Vagina (tissue), 2 donors: ENCODE results near the gene ATPAF1. TPM values are rescaled to one million over a fixed set of nuclear protein-coding genes. Genes with fewer than 3 reads are reported as not detected.

Experiments
- DNase-seq, 2 donors: peaks; one replicate each; pipeline ENCODE4 v3.0.0-alpha.2; 2017; ENCODE audit errors: extremely low spot score in 2 of 2
- H3K27ac ChIP-seq: fragments of 200-600 bp; sonication (generic); one replicate; pipeline ENCODE4 v1.5.1; 2019
- H3K27me3 ChIP-seq: fragments of 200-600 bp; sonication (generic); one replicate; pipeline ENCODE4 v1.5.1; 2019
- H3K36me3 ChIP-seq, 2 donors: fragments of 200-600 bp; sonication (generic); one replicate each; pipeline ENCODE4 v1.5.1; 2017 to 2019
- H3K4me1 ChIP-seq: fragments of 200-600 bp; sonication (generic); one replicate; pipeline ENCODE4 v1.5.1; 2019
- H3K4me3 ChIP-seq, 2 donors: fragments of 200-600 bp; sonication (generic); 1 replicate in 1 of 2; 2 replicates in 1 of 2; pipeline ENCODE4 v1.5.1; 2016 to 2019
- H3K9me3 ChIP-seq: fragments of 200-600 bp; sonication (generic); one replicate; pipeline ENCODE4 v1.5.1; 2019
- POLR2A ChIP-seq, 2 donors: fragments of 450-650 bp; IDR thresholded peaks; one replicate each; pipeline ENCODE4 v1.6.1; 2017; ENCODE audit warnings: antibody characterized with exemption in 2 of 2, mild to moderate bottlenecking in 2 of 2, moderate library complexity in 2 of 2
- POLR2AphosphoS5 ChIP-seq, 2 donors: sonication (generic); formaldehyde crosslinking; IDR thresholded peaks; one replicate each; pipeline ENCODE4 v1.9.0; 2017; ENCODE audit warnings: antibody characterized with exemption in 2 of 2, mild to moderate bottlenecking in 2 of 2, low read depth in 1 of 2; ENCODE audit not compliant: insufficient read depth in 1 of 2
- intact Hi-C: fragments of 100-400 bp; cut with DNase I; formaldehyde crosslinking; loops from one replicate; pipeline ENCODE4 v1.15.1; 2023
- total RNA-seq: library from RNA; depleted of rRNA; stranded (reverse); fragments of >200 nt; gene quantifications from one replicate; pipeline ENCODE4 v1.2.3, GENCODE V29; 2016
- TF ChIP-seq, protein P1 (sequence below), 3 experiments: fragments of 450-650 bp in 2 of 3; fragments of 200-600 bp in 1 of 3; sonication (generic) in 1 of 3; IDR thresholded peaks; one replicate each; pipeline ENCODE4 v1.5.1; 2017 to 2019; ENCODE audit warnings: antibody characterized with exemption in 3 of 3, mild to moderate bottlenecking in 2 of 3, moderate library complexity in 2 of 3

The ATPAF1 gene
- total RNA-seq, 1 donor from 2014 or later: 37.1 TPM

DNA sequence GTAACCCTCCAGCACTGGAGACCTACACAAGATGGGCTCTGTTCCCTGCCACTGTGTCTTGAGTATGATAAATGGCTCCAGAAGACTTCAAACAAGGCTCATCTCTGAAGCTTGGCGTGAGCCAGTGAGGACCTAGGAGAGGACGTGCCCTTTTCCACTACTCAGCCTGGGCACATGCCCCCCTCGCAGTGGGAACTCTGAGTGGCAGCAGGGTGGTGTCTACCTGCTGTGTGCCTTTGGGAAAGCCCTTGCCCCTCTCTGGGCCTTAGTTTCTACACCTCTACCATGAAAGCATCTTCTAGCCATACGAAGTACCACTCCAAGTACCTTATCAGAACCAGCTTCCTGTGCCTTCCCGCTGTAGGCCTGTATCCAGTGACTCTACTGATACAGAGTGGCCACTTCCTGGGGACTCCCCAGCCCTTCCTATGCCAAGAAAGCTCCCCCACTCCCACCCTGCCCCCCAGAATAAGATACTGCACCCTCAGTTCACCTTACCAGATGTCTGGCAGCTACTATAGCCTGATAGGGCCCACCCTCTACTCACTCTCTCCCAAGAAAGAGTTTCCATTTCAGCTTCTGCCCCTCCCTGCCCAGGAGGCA is 48.4 kb downstream of the ATPAF1 start:
- H3K4me1 ChIP-seq: peaks cover 44% of the 10 kb centered on the region
- no peak overlapping the region for H3K27ac ChIP-seq
- TF ChIP-seq, protein P1, sequence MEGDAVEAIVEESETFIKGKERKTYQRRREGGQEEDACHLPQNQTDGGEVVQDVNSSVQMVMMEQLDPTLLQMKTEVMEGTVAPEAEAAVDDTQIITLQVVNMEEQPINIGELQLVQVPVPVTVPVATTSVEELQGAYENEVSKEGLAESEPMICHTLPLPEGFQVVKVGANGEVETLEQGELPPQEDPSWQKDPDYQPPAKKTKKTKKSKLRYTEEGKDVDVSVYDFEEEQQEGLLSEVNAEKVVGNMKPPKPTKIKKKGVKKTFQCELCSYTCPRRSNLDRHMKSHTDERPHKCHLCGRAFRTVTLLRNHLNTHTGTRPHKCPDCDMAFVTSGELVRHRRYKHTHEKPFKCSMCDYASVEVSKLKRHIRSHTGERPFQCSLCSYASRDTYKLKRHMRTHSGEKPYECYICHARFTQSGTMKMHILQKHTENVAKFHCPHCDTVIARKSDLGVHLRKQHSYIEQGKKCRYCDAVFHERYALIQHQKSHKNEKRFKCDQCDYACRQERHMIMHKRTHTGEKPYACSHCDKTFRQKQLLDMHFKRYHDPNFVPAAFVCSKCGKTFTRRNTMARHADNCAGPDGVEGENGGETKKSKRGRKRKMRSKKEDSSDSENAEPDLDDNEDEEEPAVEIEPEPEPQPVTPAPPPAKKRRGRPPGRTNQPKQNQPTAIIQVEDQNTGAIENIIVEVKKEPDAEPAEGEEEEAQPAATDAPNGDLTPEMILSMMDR (IDR thresholded peaks at IDR 0.05): no peak
- no peak for TF ChIP-seq POLR2A (IDR thresholded peaks at IDR 0.05)
- DNase-seq: no peak
- no peak overlapping the region for H3K4me3 ChIP-seq
- intact Hi-C loops: loop anchor here (5.0 to 10.0 kb wide), 2 partner anchors 48 to 105 kb away; partner anchors contain the start of gene ATPAF1
- no peaks in the 10 kb centered on the region for H3K36me3 ChIP-seq
- no peaks in the 10 kb centered on the region for H3K27me3 ChIP-seq
- no peaks in the 10 kb centered on the region for H3K9me3 ChIP-seq

DNA sequence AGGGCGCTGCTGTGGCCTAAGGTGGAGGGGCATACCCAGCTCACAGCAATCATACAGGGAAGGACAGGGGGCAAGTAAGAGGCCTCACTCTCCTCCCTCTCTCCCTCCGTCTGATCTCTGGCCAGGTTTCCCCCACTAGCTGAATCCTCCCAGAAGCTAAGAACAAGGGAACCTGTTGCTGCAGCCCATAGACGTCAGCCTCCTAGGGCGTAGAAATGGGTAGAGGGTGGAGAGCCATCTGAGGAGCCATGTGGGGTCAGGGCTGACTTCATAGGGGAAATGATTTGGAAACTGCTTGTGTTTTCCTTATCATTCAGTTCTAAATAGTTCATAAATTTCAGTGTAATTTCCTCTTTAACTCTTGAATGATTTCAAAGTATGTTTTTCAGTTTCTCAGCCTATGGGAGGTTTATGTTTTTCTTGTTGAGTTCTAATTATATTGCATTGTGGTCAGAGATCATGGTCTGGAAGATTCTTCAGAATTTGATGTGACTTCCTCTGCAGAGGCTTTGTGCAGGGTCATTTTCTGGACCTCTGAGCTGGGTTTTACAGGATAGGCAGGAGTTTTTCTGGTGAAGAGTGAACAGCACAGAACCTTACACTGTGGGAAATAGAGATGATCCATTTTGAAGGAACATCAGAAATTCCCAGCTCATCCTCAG is 49.3 kb downstream of the ATPAF1 start:
- TF ChIP-seq POLR2A (IDR thresholded peaks at IDR 0.05) (no peak), POLR2AphosphoS5 (IDR thresholded peaks at IDR 0.05; ENCODE audit: insufficient read depth in 1 of 2, low read depth in 1 of 2) (no peak)
- TF ChIP-seq, protein P1 (IDR thresholded peaks at IDR 0.05): no peak
- no peaks in the 10 kb centered on the region for H3K27me3 ChIP-seq
- H3K36me3 ChIP-seq: no peaks in the 10 kb centered on the region
- no peak overlapping the region for H3K27ac ChIP-seq
- no peaks in the 10 kb centered on the region for H3K9me3 ChIP-seq
- DNase-seq: no peak
- H3K4me3 ChIP-seq: no peak overlapping the region
- intact Hi-C loops: loop anchor here (5.0 to 10.0 kb wide), 2 partner anchors 48 to 106 kb away; partner anchors contain the start of gene ATPAF1
- H3K4me1 ChIP-seq: peaks cover 53% of the 10 kb centered on the region

DNA sequence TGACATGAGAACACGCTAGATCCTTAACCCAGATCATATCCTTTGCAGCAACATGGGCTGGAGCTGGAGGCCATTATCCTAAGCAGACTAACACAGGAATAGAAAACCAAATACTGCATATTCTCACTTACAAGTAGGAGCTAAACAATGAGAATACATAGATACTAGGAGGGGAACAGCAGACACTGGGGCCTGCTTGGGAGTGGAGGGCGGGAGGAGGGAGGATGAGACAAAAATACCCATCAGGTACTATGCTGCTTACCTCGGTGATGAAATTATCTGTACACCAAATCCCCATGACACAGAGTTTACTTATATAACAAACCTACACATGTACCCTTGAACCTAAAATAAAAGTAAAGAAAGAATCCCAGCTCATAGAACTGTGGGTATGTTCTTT is 50.3 kb downstream of the ATPAF1 start:
- H3K4me1 ChIP-seq: peaks cover 58% of the 10 kb centered on the region
- intact Hi-C loops: loop anchor here (5.0 to 10.0 kb wide), 2 partner anchors 49 to 107 kb away; partner anchors contain the start of gene ATPAF1
- peak overlapping the region; percentile 92 for H3K27ac ChIP-seq
- H3K27me3 ChIP-seq: no peaks in the 10 kb centered on the region
- no peaks in the 10 kb centered on the region for H3K9me3 ChIP-seq
- DNase-seq: no peak
- TF ChIP-seq, protein P1 (IDR thresholded peaks at IDR 0.05): no peak
- H3K4me3 ChIP-seq: no peak overlapping the region
- H3K36me3 ChIP-seq: no peaks in the 10 kb centered on the region

DNA sequence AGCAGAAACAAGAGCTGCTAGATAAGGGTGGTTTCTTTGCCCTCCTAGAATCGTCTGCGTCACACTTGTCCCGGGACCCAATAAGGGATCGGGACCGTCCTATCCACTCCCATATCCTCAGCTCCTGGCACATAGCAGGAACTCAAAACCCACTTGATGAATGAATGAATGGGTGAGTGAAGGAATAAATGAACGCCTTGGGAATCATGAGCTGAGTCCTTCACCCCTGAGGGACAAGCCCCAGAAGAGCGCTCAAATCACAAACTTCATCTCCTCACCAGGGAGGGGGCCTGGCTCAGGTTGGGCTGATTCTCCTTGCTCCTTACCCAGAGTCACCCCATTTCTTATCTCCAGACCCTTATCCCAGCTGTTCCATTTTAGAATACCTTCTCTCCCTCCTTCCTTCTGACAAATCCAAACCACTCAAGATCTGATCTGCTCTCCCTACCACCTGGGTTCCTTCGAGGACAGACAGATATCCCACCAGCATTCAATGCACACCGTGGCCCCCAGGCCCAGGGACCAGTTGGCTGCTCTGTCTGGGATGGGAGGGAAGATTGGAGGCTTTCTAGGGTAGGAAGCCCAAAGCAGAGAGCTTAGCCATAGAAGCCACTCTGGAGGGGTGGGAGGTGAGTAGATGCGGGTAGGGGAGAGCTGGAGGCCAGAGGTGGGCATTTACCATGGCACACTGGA is 50.9 kb downstream of the ATPAF1 start:
- Histone ChIP-seq H3K36me3 (no peaks in the 10 kb centered on the region), H3K4me3 (peak overlapping the region; percentile 77 to 79), H3K4me1 (peaks cover 58% of the 10 kb centered on the region), H3K27me3 (no peaks in the 10 kb centered on the region), H3K27ac (peak overlapping the region; percentile 92), H3K9me3 (no peaks in the 10 kb centered on the region)
- intact Hi-C loops: loop anchor here (5.0 to 10.0 kb wide), 2 partner anchors 50 to 108 kb away; partner anchors contain the start of gene ATPAF1
- no peak for DNase-seq
- TF ChIP-seq POLR2A (IDR thresholded peaks at IDR 0.05) (no peak), POLR2AphosphoS5 (IDR thresholded peaks at IDR 0.05; ENCODE audit: insufficient read depth in 1 of 2, low read depth in 1 of 2) (peak in 1 of 2 donors; percentile 7)

DNA sequence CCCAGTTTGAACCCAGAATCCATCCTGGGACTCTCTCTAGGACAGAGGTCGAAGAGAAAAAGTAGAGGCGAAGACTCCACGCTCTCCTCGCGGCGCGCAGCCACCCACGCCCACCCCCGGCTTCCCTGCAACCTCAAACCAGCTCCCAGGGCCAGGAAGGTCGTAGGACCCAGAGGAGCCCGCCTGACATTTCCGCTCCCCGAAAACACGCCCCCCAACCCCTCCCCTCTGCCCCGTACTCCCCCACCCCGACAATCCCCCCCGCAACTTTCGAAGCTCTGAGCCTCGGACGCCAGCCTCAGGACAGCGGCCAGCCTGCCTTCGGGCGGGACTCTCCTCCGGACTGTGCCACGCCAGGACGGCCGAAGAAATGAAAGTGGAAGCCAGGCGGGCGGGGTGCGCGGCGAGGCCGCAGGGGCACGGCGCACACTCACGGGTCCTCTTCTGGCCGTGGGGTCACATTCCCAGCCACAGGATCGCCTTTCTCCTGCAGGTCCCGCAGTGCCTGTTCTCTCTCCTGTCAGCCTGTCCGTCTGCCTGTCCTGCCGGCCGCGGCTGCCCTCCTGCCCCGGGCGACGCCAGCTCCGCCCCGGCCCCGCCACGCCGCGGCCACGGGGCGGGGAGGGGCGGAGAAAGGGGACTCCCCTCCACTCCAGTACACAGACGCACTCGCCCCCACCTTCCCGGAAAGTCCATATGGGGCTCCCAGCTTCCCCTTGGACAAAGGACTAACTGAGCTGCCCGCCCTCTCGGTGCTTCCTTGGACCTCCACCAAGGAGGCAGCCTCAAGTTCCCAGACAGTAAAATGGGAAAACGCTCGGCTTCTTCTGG is 51.7 kb downstream of the ATPAF1 start, which contains the start of gene MOB3C:
Gene MOB3C (minus strand): TSS at position 535 of the 831 bp plus-strand sequence. CDS start 3,490 bp downstream, outside the sequence.
- Histone ChIP-seq H3K36me3 (no peaks in the 10 kb centered on the region), H3K27me3 (no peaks in the 10 kb centered on the region), H3K4me1 (peaks cover 61% of the 10 kb centered on the region), H3K27ac (peak within 1 kb of the TSS; percentile 92), H3K4me3 (peak within 1 kb of the TSS; percentile 77 to 79), H3K9me3 (no peaks in the 10 kb centered on the region)
- DNase-seq: peak in 1 of 2 donors; percentile 95
- intact Hi-C loops: loop anchor here (5.0 to 10.0 kb wide), 2 partner anchors 51 to 108 kb away; partner anchors contain the start of gene ATPAF1
- TF ChIP-seq, protein P1 (IDR thresholded peaks at IDR 0.05): no peak
- TF ChIP-seq POLR2AphosphoS5 (IDR thresholded peaks at IDR 0.05; ENCODE audit: insufficient read depth in 1 of 2, low read depth in 1 of 2) (peak; percentile 30 to 76), POLR2A (IDR thresholded peaks at IDR 0.05) (peak in 1 of 2 donors; percentile 65)
